Gastroesophageal sphincter (tissue), 3 donors: Measurements from ENCODE around the gene LRBA.
"Not testable (repeated sequence)": the region's sequence is repeated elsewhere in the genome, so short reads cannot be mapped to it uniquely, and the experiment has no call there.

Experiments
- POLR2AphosphoS5 ChIP-seq: sonication (generic); formaldehyde crosslinking; IDR thresholded peaks from one replicate; pipeline ENCODE4 v1.6.1; 2017; ENCODE audit warnings: antibody characterized with exemption
- TF ChIP-seq, protein P1 (sequence below), 4 experiments: fragments of 200-600 bp in 2 of 4; fragments of 450-650 bp in 2 of 4; sonication (generic) in 1 of 4; IDR thresholded peaks; one replicate each; pipeline ENCODE4 v1.5.1; 2017 to 2019; ENCODE audit warnings: antibody characterized with exemption in 4 of 4, mild to moderate bottlenecking in 2 of 4, moderate library complexity in 2 of 4

DNA sequence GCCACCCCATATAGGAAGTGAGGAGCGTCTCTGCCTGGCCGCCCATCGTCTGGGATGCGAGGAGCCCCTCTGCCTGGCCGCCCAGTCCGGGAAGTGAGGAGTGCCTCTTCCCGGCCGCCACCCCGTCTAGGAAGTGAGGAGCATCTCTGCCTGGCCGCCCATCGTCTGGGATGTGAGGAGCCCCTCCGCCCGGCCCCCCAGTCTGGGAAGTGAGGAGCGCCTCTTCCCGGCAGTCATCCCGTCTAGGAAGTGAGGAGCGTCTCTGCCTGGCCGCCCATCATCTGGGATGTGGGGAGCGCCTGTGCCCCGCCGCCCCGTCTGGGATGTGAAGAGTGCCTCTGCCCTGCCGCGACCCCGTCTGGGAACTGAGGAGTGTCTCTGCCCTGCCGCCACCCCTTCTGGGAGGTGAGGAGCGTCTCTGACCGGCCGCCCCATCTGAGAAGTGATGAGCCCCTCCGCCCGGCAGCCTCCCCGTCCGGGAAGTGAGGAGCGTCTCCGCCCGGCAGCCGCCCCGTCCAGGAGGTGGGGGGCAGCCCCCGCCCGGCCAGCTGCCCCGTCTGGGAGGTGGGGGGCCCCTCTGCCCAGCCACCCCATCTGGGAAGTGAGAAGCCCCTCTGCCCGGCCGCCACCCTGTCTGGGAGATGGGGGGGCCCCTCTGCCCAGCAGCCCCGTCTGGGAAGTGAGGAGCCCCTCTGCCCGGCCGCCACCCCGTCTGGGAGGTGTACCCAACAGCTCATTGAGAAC is 51.3 kb downstream of the LRBA start:
- TF ChIP-seq, protein P1, sequence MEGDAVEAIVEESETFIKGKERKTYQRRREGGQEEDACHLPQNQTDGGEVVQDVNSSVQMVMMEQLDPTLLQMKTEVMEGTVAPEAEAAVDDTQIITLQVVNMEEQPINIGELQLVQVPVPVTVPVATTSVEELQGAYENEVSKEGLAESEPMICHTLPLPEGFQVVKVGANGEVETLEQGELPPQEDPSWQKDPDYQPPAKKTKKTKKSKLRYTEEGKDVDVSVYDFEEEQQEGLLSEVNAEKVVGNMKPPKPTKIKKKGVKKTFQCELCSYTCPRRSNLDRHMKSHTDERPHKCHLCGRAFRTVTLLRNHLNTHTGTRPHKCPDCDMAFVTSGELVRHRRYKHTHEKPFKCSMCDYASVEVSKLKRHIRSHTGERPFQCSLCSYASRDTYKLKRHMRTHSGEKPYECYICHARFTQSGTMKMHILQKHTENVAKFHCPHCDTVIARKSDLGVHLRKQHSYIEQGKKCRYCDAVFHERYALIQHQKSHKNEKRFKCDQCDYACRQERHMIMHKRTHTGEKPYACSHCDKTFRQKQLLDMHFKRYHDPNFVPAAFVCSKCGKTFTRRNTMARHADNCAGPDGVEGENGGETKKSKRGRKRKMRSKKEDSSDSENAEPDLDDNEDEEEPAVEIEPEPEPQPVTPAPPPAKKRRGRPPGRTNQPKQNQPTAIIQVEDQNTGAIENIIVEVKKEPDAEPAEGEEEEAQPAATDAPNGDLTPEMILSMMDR (IDR thresholded peaks at IDR 0.05) = not testable (repeated sequence)
- not testable (repeated sequence) for TF ChIP-seq POLR2AphosphoS5
